K562 (cell line): Measurements from ENCODE around the gene DCP1B. TPM values are rescaled to one million over a fixed set of nuclear protein-coding genes. Genes with fewer than 3 reads are reported as not detected.

Experiments used
- ATAC-seq: fragments of 200-7000 bp; cut with Tn5 transposase; 3 replicates; pipeline ENCODE4 v1.9.1; 2020; ENCODE audit warnings: moderate library complexity
- BruUV-seq: library from RNA; stranded (reverse); fragments of 400-500 nt; replicated peaks from 2 replicates; lab custom pipeline; 2021; lab: Mats Ljungman, UMichigan
- CTCF ChIA-PET: fragments of 300-600 bp; formaldehyde crosslinking; extraction: SDS; loops from one replicate; lab custom pipeline; 2021; ENCODE audit warnings: low intra/inter-chr PET ratio; lab: Yijun Ruan, JAX
- POLR2A ChIA-PET: fragments of 300-600, 350-650 bp; sonication (Branson Sonifier 250); formaldehyde crosslinking; extraction: SDS; loops from one replicate; lab custom pipeline; 2021; ENCODE audit warnings: antibody characterized with exemption, inconsistent platforms; lab: Yijun Ruan, JAX
- DNase-seq, 4 experiments: peaks; one replicate each; pipeline versions ENCODE4 v3.0.0 to v3.0.0-alpha.2; 2011 to 2018; ENCODE audit warnings: low spot score in 3 of 4, mixed read lengths in 3 of 4; ENCODE audit errors: extremely low read depth in 1 of 4
- FAIRE-seq: peaks from 2 replicates; lab custom pipeline; 2011; peaks lifted over from hg19 to GRCh38; lab: Jason Lieb, UNC
- H2AFZ ChIP-seq: 2 replicates; pipeline ENCODE4 v1.6.0; 2011; ENCODE audit warnings: low read depth, low read length, control low read depth, inconsistent platforms
- H3K27ac ChIP-seq: fragments of 200-600 bp; 3 replicates; pipeline ENCODE4 v1.8.0; 2011; ENCODE audit warnings: low read depth, mild to moderate bottlenecking, control low read depth, inconsistent platforms, low read length, moderate library complexity, mixed read lengths; ENCODE audit errors: extremely low read depth
- H3K27me3 ChIP-seq, 2 experiments: fragments of 300-600 bp in 1 of 2; 2 replicates in 1 of 2; 3 replicates in 1 of 2; pipeline versions ENCODE4 v1.6.0 to v1.8.0; 2011; ENCODE audit warnings: inconsistent platforms in 2 of 2, low read length in 2 of 2, mild to moderate bottlenecking in 1 of 2, mixed read lengths in 1 of 2, moderate library complexity in 1 of 2; ENCODE audit not compliant: control insufficient read depth in 2 of 2, insufficient read depth in 2 of 2
- H3K36me3 ChIP-seq: fragments of 300-600 bp; 3 replicates; pipeline ENCODE4 v1.8.0; 2011; ENCODE audit warnings: mild to moderate bottlenecking, low read length, inconsistent platforms; ENCODE audit not compliant: control insufficient read depth, insufficient read depth
- H3K4me1 ChIP-seq, 2 experiments: fragments of 200-600 bp in 1 of 2; replicated peaks in 1 of 2; 2 replicates in 1 of 2; 3 replicates in 1 of 2; pipeline versions ENCODE4 v1.5.1 to v1.8.0; 2011; ENCODE audit warnings: inconsistent platforms in 2 of 2, low read length in 2 of 2, mild to moderate bottlenecking in 1 of 2, mixed read lengths in 1 of 2, moderate library complexity in 1 of 2; ENCODE audit not compliant: control insufficient read depth in 2 of 2, insufficient read depth in 2 of 2
- H3K4me2 ChIP-seq: 2 replicates; pipeline ENCODE4 v1.6.1; 2011; ENCODE audit warnings: low read length, control low read depth, inconsistent platforms, mixed read lengths; ENCODE audit not compliant: insufficient read depth
- H3K4me3 ChIP-seq: fragments of 200-600 bp; sonication (generic), shearing (Covaris generic); 2 replicates; pipeline ENCODE4 v1.5.1; 2016; ENCODE audit warnings: control low read depth, inconsistent platforms
- H3K79me2 ChIP-seq: fragments of 200-600 bp; 3 replicates; pipeline ENCODE4 v1.8.0; 2011; ENCODE audit warnings: low read length, inconsistent platforms; ENCODE audit not compliant: control insufficient read depth, insufficient read depth
- H3K9ac ChIP-seq, 2 experiments: 2 replicates each; pipeline versions ENCODE4 v1.6.0 to v1.6.1; 2011; ENCODE audit warnings: low read depth in 2 of 2, low read length in 2 of 2, control low read depth in 1 of 2, inconsistent platforms in 1 of 2, mild to moderate bottlenecking in 1 of 2, mixed read lengths in 1 of 2; ENCODE audit not compliant: insufficient read depth in 1 of 2
- H3K9me1 ChIP-seq: one replicate; pipeline ENCODE4 v1.6.0; 2011; ENCODE audit warnings: inconsistent platforms, mild to moderate bottlenecking, low read length, moderate library complexity; ENCODE audit not compliant: control insufficient read depth, insufficient read depth
- H3K9me3 ChIP-seq: replicated peaks from 2 replicates; pipeline ENCODE4 v1.5.1; 2011; ENCODE audit warnings: low read depth, low read length, inconsistent platforms; ENCODE audit not compliant: control insufficient read depth, insufficient read depth
- H4K20me1 ChIP-seq: replicated peaks from 2 replicates; pipeline ENCODE4 v1.6.1; 2011; ENCODE audit warnings: low read length, inconsistent platforms, mixed read lengths; ENCODE audit not compliant: control insufficient read depth, insufficient read depth
- CREM ChIP-seq: IDR thresholded peaks from 2 replicates; pipeline ENCODE4 v1.6.1; 2014; ENCODE audit warnings: antibody characterized with exemption, low read depth
- HDGF ChIP-seq: fragments of 450-650 bp; IDR thresholded peaks from 2 replicates; pipeline ENCODE4 v1.6.1; 2016
- HNRNPUL1 ChIP-seq: fragments of 200-400 bp; formaldehyde crosslinking; IDR thresholded peaks from 2 replicates; pipeline ENCODE4 v1.6.1; 2017; ENCODE audit warnings: low read length
- KHSRP ChIP-seq: fragments of 450-650 bp; IDR thresholded peaks from 2 replicates; pipeline ENCODE4 v1.6.1; 2017
- L3MBTL2 ChIP-seq: fragments of 450-650 bp; IDR thresholded peaks from 2 replicates; pipeline ENCODE4 v1.6.1; 2016; ENCODE audit warnings: mild to moderate bottlenecking, moderate library complexity
- MEF2A ChIP-seq: IDR thresholded peaks from 2 replicates; pipeline ENCODE4 v1.6.1; 2011; ENCODE audit warnings: low read depth, mild to moderate bottlenecking, low read length, moderate library complexity; ENCODE audit not compliant: control insufficient read depth
- MTA2 ChIP-seq: fragments of 450-650 bp; IDR thresholded peaks from 2 replicates; pipeline ENCODE4 v1.6.1; 2016; ENCODE audit warnings: low read depth
- NELFE ChIP-seq: IDR thresholded peaks from 2 replicates; pipeline ENCODE4 v1.6.1; 2011; ENCODE audit warnings: mild to moderate bottlenecking; ENCODE audit not compliant: insufficient read depth, insufficient read length
- POLR3A ChIP-seq: IDR thresholded peaks from 2 replicates; pipeline ENCODE4 v1.6.1; 2011; ENCODE audit warnings: borderline replicate concordance, mild to moderate bottlenecking, moderate library complexity; ENCODE audit not compliant: insufficient read length, insufficient read depth; ENCODE audit errors: extremely low read depth
- POLR3G ChIP-seq: IDR thresholded peaks from 2 replicates; pipeline ENCODE4 v1.6.1; 2011; ENCODE audit not compliant: insufficient read length, insufficient replicate concordance; ENCODE audit errors: extremely low read depth
- RFX7 ChIP-seq: fragments of 250-450 bp; sonication (Bioruptor Pico); IDR thresholded peaks from 2 replicates; pipeline ENCODE4 v1.5.1; 2021; ENCODE audit warnings: mild to moderate bottlenecking
- SMAD1 ChIP-seq: fragments of 150-350 bp; IDR thresholded peaks from 2 replicates; pipeline ENCODE4 v1.6.1; 2014; ENCODE audit warnings: low read length, low read depth; ENCODE audit not compliant: partially characterized antibody
- SMC3 ChIP-seq: conservative IDR thresholded peaks from 2 replicates; pipeline ENCODE4 v1.6.1; 2011; ENCODE audit warnings: low read depth, low read length, improper control_type of control experiment; ENCODE audit not compliant: insufficient read depth
- TAF9B ChIP-seq: fragments of 450-650 bp; IDR thresholded peaks from 2 replicates; pipeline ENCODE4 v1.6.1; 2018; ENCODE audit warnings: mild to moderate bottlenecking; ENCODE audit not compliant: partially characterized antibody
- ZEB2 ChIP-seq: fragments of 450-650 bp; IDR thresholded peaks from 2 replicates; pipeline ENCODE4 v1.6.1; 2016
- ZFX ChIP-seq: sonication (generic); formaldehyde crosslinking; IDR thresholded peaks from 2 replicates; pipeline ENCODE4 v1.8.0; 2022; ENCODE audit warnings: mild to moderate bottlenecking, missing genetic modification reagents, moderate library complexity
- ZNF143 ChIP-seq: sonication (generic); formaldehyde crosslinking; IDR thresholded peaks from 2 replicates; pipeline ENCODE4 v1.9.0; 2022; ENCODE audit warnings: mild to moderate bottlenecking, missing genetic modification reagents
- ZNF23 ChIP-seq: fragments of 250-450 bp; sonication (Bioruptor Pico); IDR thresholded peaks from 2 replicates; pipeline ENCODE4 v1.4.0; 2020; ENCODE audit warnings: mild to moderate bottlenecking
- ZNF316 ChIP-seq: fragments of 450-650 bp; IDR thresholded peaks from 2 replicates; pipeline ENCODE4 v1.6.1; 2016
- ZSCAN32 ChIP-seq: fragments of 450-650 bp; formaldehyde crosslinking; IDR thresholded peaks from 2 replicates; pipeline ENCODE4 v1.4.0; 2020; ENCODE audit warnings: mild to moderate bottlenecking, moderate library complexity
- WGBS: fragments of 100-300 bp; shearing (Covaris generic); methylation state at CpG from one replicate; pipeline ENCODE4 v1.1.6; 2016; ENCODE audit warnings: low coverage, mixed read lengths; ENCODE audit not compliant: insufficient coverage; ENCODE audit errors: missing lambda C conversion rate; 5-methylcytosine and 5-hydroxymethylcytosine counted together
- in situ Hi-C: fragments of 300-500 bp; cut with MboI; formaldehyde crosslinking; loops from 4 replicates; pipeline ENCODE4 v1.15.0; 2018; ENCODE audit warnings: inconsistent platforms, mixed read lengths
- intact Hi-C: fragments of 100-400 bp; cut with micrococcal nuclease; formaldehyde crosslinking; loops from 2 replicates; pipeline ENCODE4 v1.14.2; 2022
- polyA plus RNA-seq, 8 experiments: library from polyadenylated mRNA; depleted of rRNA in 4 of 8; stranded (reverse) in 5 of 8; unstranded in 3 of 8; fragments of >200 nt; fragmentation: Nextera tagmentation in 2 of 8; fragmentation: Illumina TruSeq in 1 of 8; extraction: Ambion mirVana in 2 of 8; extraction: Trizol in 1 of 8; gene quantifications; 2 replicates each; pipeline versions ENCODE4 v1.2.1 to v1.2.3, GENCODE V29; 2011 to 2014; ENCODE audit warnings: inconsistent platforms in 1 of 8, missing spikeins in 1 of 8
- total RNA-seq, 7 experiments: library from RNA; depleted of rRNA in 6 of 7; stranded (reverse); fragments of >200 nt in 6 of 7; fragmentation: Illumina TruSeq in 2 of 7; extraction: Trizol in 2 of 7; gene quantifications; 2 replicates each; pipeline versions ENCODE4 v1.2.1 to v1.2.3, GENCODE V29; 2011 to 2021; ENCODE audit warnings: low replicate concordance in 1 of 7
- TF ChIP-seq, protein P1 (sequence below): sonication (generic); formaldehyde crosslinking; IDR thresholded peaks from 2 replicates; pipeline ENCODE4 v1.4.0; 2020; ENCODE audit warnings: mild to moderate bottlenecking, missing genetic modification reagents
- TF ChIP-seq, protein P2 (sequence below): fragments of 250-450 bp; sonication (Bioruptor Pico); IDR thresholded peaks from 2 replicates; pipeline ENCODE4 v1.8.0; 2022; ENCODE audit warnings: inconsistent platforms

DCP1B gene
- total and polyA plus RNA-seq, 9 of the 15 experiments (the other 6 are each of a cell fraction or from before 2014, with no cell fraction given), result 0.83 to 7.3 (median 3.4) TPM

DNA sequence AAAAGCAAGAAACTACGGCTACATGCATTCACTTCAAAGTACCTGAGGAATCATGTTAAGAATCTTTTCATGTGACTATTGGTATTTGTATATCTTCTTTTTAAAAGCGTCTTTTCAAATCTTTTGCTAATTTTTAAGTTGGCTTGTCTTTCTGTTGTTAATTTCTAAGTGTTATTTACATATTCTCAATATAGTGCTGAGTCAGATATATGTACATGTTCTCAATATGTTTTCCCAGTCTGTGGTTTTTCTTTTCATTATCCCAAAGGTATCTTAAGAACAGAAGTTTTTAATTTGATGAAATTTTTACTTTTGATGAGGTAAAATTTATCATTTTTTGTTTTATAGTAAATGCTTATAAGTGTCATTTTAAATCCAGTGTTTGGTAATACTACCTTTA, 24.0 kb downstream of the DCP1B start (continued):
- TF ChIP-seq, protein P1, sequence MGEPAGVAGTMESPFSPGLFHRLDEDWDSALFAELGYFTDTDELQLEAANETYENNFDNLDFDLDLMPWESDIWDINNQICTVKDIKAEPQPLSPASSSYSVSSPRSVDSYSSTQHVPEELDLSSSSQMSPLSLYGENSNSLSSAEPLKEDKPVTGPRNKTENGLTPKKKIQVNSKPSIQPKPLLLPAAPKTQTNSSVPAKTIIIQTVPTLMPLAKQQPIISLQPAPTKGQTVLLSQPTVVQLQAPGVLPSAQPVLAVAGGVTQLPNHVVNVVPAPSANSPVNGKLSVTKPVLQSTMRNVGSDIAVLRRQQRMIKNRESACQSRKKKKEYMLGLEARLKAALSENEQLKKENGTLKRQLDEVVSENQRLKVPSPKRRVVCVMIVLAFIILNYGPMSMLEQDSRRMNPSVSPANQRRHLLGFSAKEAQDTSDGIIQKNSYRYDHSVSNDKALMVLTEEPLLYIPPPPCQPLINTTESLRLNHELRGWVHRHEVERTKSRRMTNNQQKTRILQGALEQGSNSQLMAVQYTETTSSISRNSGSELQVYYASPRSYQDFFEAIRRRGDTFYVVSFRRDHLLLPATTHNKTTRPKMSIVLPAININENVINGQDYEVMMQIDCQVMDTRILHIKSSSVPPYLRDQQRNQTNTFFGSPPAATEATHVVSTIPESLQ, result no peak
- TF ChIP-seq HDGF (no peak), POLR3G (no peak), ZNF23 (CRISPR knock-in tag) (no peak), KHSRP (no peak), HNRNPUL1 (no peak), ZNF316 (peak; percentile 87), POLR3A (no peak), CREM (no peak)
- TF ChIP-seq, all 486 proteins: peak for 5

DNA sequence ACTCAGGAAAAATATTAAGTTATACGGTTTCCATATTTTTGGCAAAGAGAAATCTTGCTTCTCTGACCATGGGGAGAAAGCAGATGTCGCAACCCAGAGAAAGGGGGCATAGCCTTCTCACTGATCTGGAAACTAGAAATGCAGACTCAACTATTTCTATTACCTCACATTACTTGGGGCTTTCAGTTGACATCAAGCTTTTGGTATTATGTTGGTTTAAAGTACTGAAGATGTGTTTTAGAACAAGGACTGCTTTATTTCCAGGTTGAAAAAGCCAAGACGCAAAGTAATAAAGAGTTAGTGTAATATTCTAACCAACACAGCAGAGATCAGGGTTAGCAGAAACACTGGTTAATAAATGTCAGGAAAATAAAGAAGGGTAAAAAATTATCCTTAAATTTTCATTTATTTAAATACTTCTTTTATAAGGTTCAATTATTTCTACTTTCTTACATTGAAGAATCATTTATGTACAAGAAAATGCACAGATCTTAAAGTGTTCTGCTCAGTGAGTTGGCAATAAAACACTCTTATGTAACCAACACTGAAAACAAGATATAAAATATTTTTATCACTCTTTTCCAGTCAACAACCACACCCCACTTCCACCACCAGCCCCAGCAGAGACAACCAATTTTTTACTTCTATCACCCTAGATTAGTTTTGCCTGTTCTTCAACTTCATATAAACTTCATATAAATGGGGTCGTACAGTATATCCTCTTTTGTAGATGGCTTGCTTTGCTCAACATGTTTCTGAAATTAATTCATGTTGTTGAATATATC, 26.0 kb downstream of the DCP1B start:
- no peak overlapping the region for H3K4me3 ChIP-seq
- H3K27ac ChIP-seq, result no peak overlapping the region
- intact Hi-C loops, result loop anchor here (2.0 kb wide), 1 partner anchor 27 kb away; the partner anchor contains the start of gene DCP1B
- DNase-seq (no peak), ATAC-seq (no peak), FAIRE-seq (no peak)
- no peak overlapping the region for H3K9ac ChIP-seq
- H3K36me3 ChIP-seq, result no peaks in the 10 kb centered on the region
- H3K27me3 ChIP-seq, result no peaks in the 10 kb centered on the region
- H2AFZ ChIP-seq, result no peak overlapping the region
- CTCF ChIA-PET, result no interaction called here
- H3K4me1 ChIP-seq, result no peaks in the 10 kb centered on the region
- no peaks in the 10 kb centered on the region for H3K79me2 ChIP-seq
- H3K9me1 ChIP-seq, result no peaks in the 10 kb centered on the region
- no TSS peak for BruUV-seq
- POLR2A ChIA-PET, result no interaction called here
- no peak overlapping the region for H3K4me2 ChIP-seq
- WGBS, result 58% methylated on average over 4 of the region's 4 CpGs
- H3K9me3 ChIP-seq, result no peaks in the 10 kb centered on the region
- in situ Hi-C loops, result no loop called here
- no peaks in the 10 kb centered on the region for H4K20me1 ChIP-seq
- no peak for TF ChIP-seq ZSCAN32 (CRISPR knock-in tag)
- no peak for TF ChIP-seq SMC3
- no peak for TF ChIP-seq TAF9B
- TF ChIP-seq ZNF143 (CRISPR knock-in tag), result no peak
- no peak for TF ChIP-seq MTA2
- TF ChIP-seq L3MBTL2, result no peak
- no peak for TF ChIP-seq ZFX (CRISPR knock-in tag)
- TF ChIP-seq RFX7 (CRISPR knock-in tag), result no peak
- TF ChIP-seq, protein P2, sequence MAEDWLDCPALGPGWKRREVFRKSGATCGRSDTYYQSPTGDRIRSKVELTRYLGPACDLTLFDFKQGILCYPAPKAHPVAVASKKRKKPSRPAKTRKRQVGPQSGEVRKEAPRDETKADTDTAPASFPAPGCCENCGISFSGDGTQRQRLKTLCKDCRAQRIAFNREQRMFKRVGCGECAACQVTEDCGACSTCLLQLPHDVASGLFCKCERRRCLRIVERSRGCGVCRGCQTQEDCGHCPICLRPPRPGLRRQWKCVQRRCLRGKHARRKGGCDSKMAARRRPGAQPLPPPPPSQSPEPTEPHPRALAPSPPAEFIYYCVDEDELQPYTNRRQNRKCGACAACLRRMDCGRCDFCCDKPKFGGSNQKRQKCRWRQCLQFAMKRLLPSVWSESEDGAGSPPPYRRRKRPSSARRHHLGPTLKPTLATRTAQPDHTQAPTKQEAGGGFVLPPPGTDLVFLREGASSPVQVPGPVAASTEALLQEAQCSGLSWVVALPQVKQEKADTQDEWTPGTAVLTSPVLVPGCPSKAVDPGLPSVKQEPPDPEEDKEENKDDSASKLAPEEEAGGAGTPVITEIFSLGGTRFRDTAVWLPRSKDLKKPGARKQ (CRISPR knock-in tag), result no peak
- TF ChIP-seq SMAD1, result no peak
- TF ChIP-seq NELFE, result no peak
- TF ChIP-seq MEF2A, result no peak
- TF ChIP-seq ZEB2, result no peak
